H1 (cell line): ENCODE data around the gene ELANE. TPM values are rescaled to one million over a fixed set of nuclear protein-coding genes. Genes with fewer than 3 reads are reported as not detected.

Source experiments
- ATF3 ChIP-seq: IDR thresholded peaks from 2 replicates; pipeline ENCODE4 v1.6.1; 2011; ENCODE audit warnings: low read depth, mild to moderate bottlenecking, low read length; ENCODE audit not compliant: insufficient read depth
- CEBPB ChIP-seq: IDR thresholded peaks from 2 replicates; pipeline ENCODE4 v1.6.1; 2012; ENCODE audit warnings: low read depth, low read length
- EP300 ChIP-seq, 2 experiments: IDR thresholded peaks; 1 replicate in 1 of 2; 2 replicates in 1 of 2; pipeline ENCODE4 v1.6.1; 2011 to 2012; ENCODE audit warnings: low read depth in 2 of 2, low read length in 2 of 2, mild to moderate bottlenecking in 2 of 2, borderline replicate concordance in 1 of 2, inconsistent platforms in 1 of 2, moderate library complexity in 1 of 2
- KDM4A ChIP-seq: IDR thresholded peaks from one replicate; pipeline ENCODE4 v1.7.1; 2012; ENCODE audit warnings: low read depth, mild to moderate bottlenecking, moderate library complexity, low read length, inconsistent platforms; ENCODE audit not compliant: severe bottlenecking
- PHF8 ChIP-seq: fragments of 200-600 bp; sonication (generic); conservative IDR thresholded peaks from 2 replicates; pipeline ENCODE4 v1.7.1; 2012; ENCODE audit warnings: low read depth, mild to moderate bottlenecking, inconsistent platforms, low read length, moderate library complexity
- RFX5 ChIP-seq: IDR thresholded peaks from 2 replicates; pipeline ENCODE4 v1.6.1; 2011; ENCODE audit warnings: low read depth, low read length, improper control_type of control experiment, borderline replicate concordance
- SP4 ChIP-seq: IDR thresholded peaks from 2 replicates; pipeline ENCODE4 v1.6.1; 2012; ENCODE audit warnings: low read length, inconsistent platforms
- TAF1 ChIP-seq: IDR thresholded peaks from 2 replicates; pipeline ENCODE4 v1.6.1; 2011; ENCODE audit warnings: mild to moderate bottlenecking, low read depth, low read length
- polyA plus RNA-seq, 7 experiments: library from polyadenylated mRNA; depleted of rRNA in 3 of 7; stranded (reverse) in 5 of 7; unstranded in 2 of 7; fragments of >200 nt in 5 of 7; fragments of 200-250 nt in 2 of 7; gene quantifications; 1 replicate in 5 of 7; 2 replicates in 1 of 7; 4 replicates in 1 of 7; pipeline versions ENCODE4 v1.2.1 to v1.2.3, GENCODE V29; 2011 to 2013; ENCODE audit warnings: missing spikeins in 2 of 7, mixed read lengths in 2 of 7
- total RNA-seq: library from RNA; stranded (reverse); fragmentation: NEBNext Ultra II Directional; extraction: Animal tissue kit (Norgen Biotek cat#: 25700); gene quantifications from 2 replicates; pipeline ENCODE4 v1.2.1, GENCODE V29; 2021

The ELANE gene
- total and polyA plus RNA-seq, 2 of the 8 experiments (the other 6 are each of a cell fraction or from before 2014, with no cell fraction given) = not detected

GRCh38 chr19:821231-821824 is 30.8 kb upstream of the ELANE start (continued):
- TF ChIP-seq CEBPB = no peak
- TF ChIP-seq EP300 (IDR thresholded peaks at IDR 0.05; ENCODE audit: borderline replicate concordance in 1 of 2, low read depth in 2 of 2, low read length in 2 of 2) = no peak
- no peak for TF ChIP-seq SP4
- TF ChIP-seq RFX5 = no peak
- no peak for TF ChIP-seq ATF3
- TF ChIP-seq TAF1 = 0 out of 2 replicates have a peak, but pooled peaks have one; percentile 7
- TF ChIP-seq KDM4A = no peak
- 0 out of 2 replicates have a peak, but pooled peaks have one; percentile 36 for TF ChIP-seq PHF8
